K562 (cell line): ENCODE results near the gene NR1H3. TPM values are rescaled to one million over a fixed set of nuclear protein-coding genes. Genes with fewer than 3 reads are reported as not detected.
A peak's percentile ranks its signal among the peaks of the same experiment; 100 is the strongest.

Source experiments
- ASH1L ChIP-seq: fragments of 450-650 bp; IDR thresholded peaks from 2 replicates; pipeline ENCODE4 v1.6.1; 2018; ENCODE audit warnings: borderline replicate concordance, mild to moderate bottlenecking, low read depth; ENCODE audit not compliant: partially characterized antibody
- BCOR ChIP-seq: fragments of 450-650 bp; IDR thresholded peaks from 2 replicates; pipeline ENCODE4 v1.6.1; 2016
- BRD9 ChIP-seq: fragments of 450-650 bp; IDR thresholded peaks from 2 replicates; pipeline ENCODE4 v1.6.1; 2018; ENCODE audit warnings: low read depth; ENCODE audit not compliant: partially characterized antibody
- CBX3 ChIP-seq, 2 experiments: IDR thresholded peaks; 1 replicate in 1 of 2; 2 replicates in 1 of 2; pipeline ENCODE4 v1.6.1; 2012; ENCODE audit warnings: inconsistent platforms in 2 of 2, low read length in 2 of 2, borderline replicate concordance in 1 of 2, control low read depth in 1 of 2
- CEBPG ChIP-seq, 3 experiments: fragments of 200-800 bp in 1 of 3; sonication (Bioruptor generic) in 1 of 3; sonication (generic) in 1 of 3; formaldehyde crosslinking in 1 of 3; IDR thresholded peaks in 2 of 3; conservative IDR thresholded peaks in 1 of 3; 2 replicates each; pipeline versions ENCODE4 v1.6.1 to v1.8.0; 2016 to 2022; ENCODE audit warnings: missing compliant biosample characterization in 2 of 3, missing genetic modification characterization in 2 of 3, mild to moderate bottlenecking in 1 of 3, missing genetic modification reagents in 1 of 3
- JUN ChIP-seq, 2 experiments: sonication (generic) in 1 of 2; formaldehyde crosslinking in 1 of 2; IDR thresholded peaks; 2 replicates each; pipeline versions ENCODE4 v1.6.1 to v1.8.0; 2012 to 2022; ENCODE audit warnings: borderline replicate concordance in 2 of 2, mild to moderate bottlenecking in 2 of 2, improper control_type of control experiment in 1 of 2, low read depth in 1 of 2, low read length in 1 of 2, missing genetic modification reagents in 1 of 2
- KDM4B ChIP-seq, 2 experiments: fragments of 450-650 bp in 1 of 2; sonication (generic) in 1 of 2; IDR thresholded peaks; 2 replicates each; pipeline ENCODE4 v1.6.1; 2016 to 2017; ENCODE audit warnings: borderline replicate concordance in 2 of 2, antibody characterized with exemption in 1 of 2, low read depth in 1 of 2, mild to moderate bottlenecking in 1 of 2
- MCM5 ChIP-seq: fragments of 450-650 bp; IDR thresholded peaks from 2 replicates; pipeline ENCODE4 v1.6.1; 2016; ENCODE audit warnings: low read depth
- NBN ChIP-seq: fragments of 450-650 bp; IDR thresholded peaks from 2 replicates; pipeline ENCODE4 v1.6.1; 2016; ENCODE audit warnings: low read depth, mild to moderate bottlenecking
- PHF8 ChIP-seq: fragments of 200-600 bp; sonication (generic); IDR thresholded peaks from 2 replicates; pipeline ENCODE4 v1.6.1; 2012; ENCODE audit warnings: mixed run types, mild to moderate bottlenecking, inconsistent platforms, low read length, moderate library complexity, borderline replicate concordance
- POLR2AphosphoS2 ChIP-seq: IDR thresholded peaks from 2 replicates; pipeline ENCODE4 v1.6.1; 2012; ENCODE audit warnings: low read length, improper control_type of control experiment
- SMC3 ChIP-seq: conservative IDR thresholded peaks from 2 replicates; pipeline ENCODE4 v1.6.1; 2011; ENCODE audit warnings: low read depth, low read length, improper control_type of control experiment; ENCODE audit not compliant: insufficient read depth
- SRSF3 ChIP-seq: fragments of 200-400 bp; formaldehyde crosslinking; IDR thresholded peaks from 2 replicates; pipeline ENCODE4 v1.6.1; 2016; ENCODE audit warnings: mild to moderate bottlenecking, low read length, moderate library complexity; ENCODE audit not compliant: insufficient read depth
- SRSF7 ChIP-seq: fragments of 200-400 bp; formaldehyde crosslinking; optimal IDR thresholded peaks from 2 replicates; pipeline ENCODE3; 2017; ENCODE audit warnings: mild to moderate bottlenecking, low read depth, low read length
- SRSF9 ChIP-seq: fragments of 200-400 bp; formaldehyde crosslinking; IDR thresholded peaks from 2 replicates; pipeline ENCODE4 v1.6.1; 2017; ENCODE audit warnings: low read depth, low read length, borderline replicate concordance
- SUPT5H ChIP-seq: fragments of 450-650 bp; IDR thresholded peaks from 2 replicates; pipeline ENCODE4 v1.6.1; 2016
- ZNF253 ChIP-seq: fragments of 250-450 bp; sonication (Bioruptor Pico); conservative IDR thresholded peaks from 2 replicates; pipeline ENCODE4 v1.6.1; 2021; ENCODE audit warnings: mild to moderate bottlenecking
- ZNF431 ChIP-seq: sonication (generic); formaldehyde crosslinking; IDR thresholded peaks from 2 replicates; pipeline ENCODE4 v1.8.0; 2022; ENCODE audit warnings: mild to moderate bottlenecking, missing genetic modification reagents
- polyA plus RNA-seq, 8 experiments: library from polyadenylated mRNA; depleted of rRNA in 4 of 8; stranded (reverse) in 5 of 8; unstranded in 3 of 8; fragments of >200 nt; fragmentation: Nextera tagmentation in 2 of 8; fragmentation: Illumina TruSeq in 1 of 8; extraction: Ambion mirVana in 2 of 8; extraction: Trizol in 1 of 8; gene quantifications; 2 replicates each; pipeline versions ENCODE4 v1.2.1 to v1.2.3, GENCODE V29; 2011 to 2014; ENCODE audit warnings: inconsistent platforms in 1 of 8, missing spikeins in 1 of 8
- total RNA-seq, 7 experiments: library from RNA; depleted of rRNA in 6 of 7; stranded (reverse); fragments of >200 nt in 6 of 7; fragmentation: Illumina TruSeq in 2 of 7; extraction: Trizol in 2 of 7; gene quantifications; 2 replicates each; pipeline versions ENCODE4 v1.2.1 to v1.2.3, GENCODE V29; 2011 to 2021; ENCODE audit warnings: low replicate concordance in 1 of 7
- TF ChIP-seq, protein P1 (sequence below): fragments of 450-650 bp; IDR thresholded peaks from 2 replicates; pipeline ENCODE4 v1.7.0; 2016; ENCODE audit warnings: borderline replicate concordance
- TF ChIP-seq, protein P2 (sequence below), 2 experiments: IDR thresholded peaks; 2 replicates each; pipeline ENCODE4 v1.6.1; 2012; ENCODE audit warnings: improper control_type of control experiment in 2 of 2, low read depth in 2 of 2, low read length in 2 of 2, borderline replicate concordance in 1 of 2
- TF ChIP-seq, protein P3 (sequence below), 2 experiments: fragments of 450-650 bp in 1 of 2; sonication (generic) in 1 of 2; formaldehyde crosslinking; conservative IDR thresholded peaks; 2 replicates each; pipeline versions ENCODE4 v1.4.0 to v1.8.1; 2020 to 2022; ENCODE audit warnings: mild to moderate bottlenecking in 1 of 2, missing genetic modification reagents in 1 of 2

The NR1H3 gene
- total and polyA plus RNA-seq, 9 of the 15 experiments (the other 6 are each of a cell fraction or from before 2014, with no cell fraction given), result 8.2 to 26.0 (median 11.9) TPM

DNA sequence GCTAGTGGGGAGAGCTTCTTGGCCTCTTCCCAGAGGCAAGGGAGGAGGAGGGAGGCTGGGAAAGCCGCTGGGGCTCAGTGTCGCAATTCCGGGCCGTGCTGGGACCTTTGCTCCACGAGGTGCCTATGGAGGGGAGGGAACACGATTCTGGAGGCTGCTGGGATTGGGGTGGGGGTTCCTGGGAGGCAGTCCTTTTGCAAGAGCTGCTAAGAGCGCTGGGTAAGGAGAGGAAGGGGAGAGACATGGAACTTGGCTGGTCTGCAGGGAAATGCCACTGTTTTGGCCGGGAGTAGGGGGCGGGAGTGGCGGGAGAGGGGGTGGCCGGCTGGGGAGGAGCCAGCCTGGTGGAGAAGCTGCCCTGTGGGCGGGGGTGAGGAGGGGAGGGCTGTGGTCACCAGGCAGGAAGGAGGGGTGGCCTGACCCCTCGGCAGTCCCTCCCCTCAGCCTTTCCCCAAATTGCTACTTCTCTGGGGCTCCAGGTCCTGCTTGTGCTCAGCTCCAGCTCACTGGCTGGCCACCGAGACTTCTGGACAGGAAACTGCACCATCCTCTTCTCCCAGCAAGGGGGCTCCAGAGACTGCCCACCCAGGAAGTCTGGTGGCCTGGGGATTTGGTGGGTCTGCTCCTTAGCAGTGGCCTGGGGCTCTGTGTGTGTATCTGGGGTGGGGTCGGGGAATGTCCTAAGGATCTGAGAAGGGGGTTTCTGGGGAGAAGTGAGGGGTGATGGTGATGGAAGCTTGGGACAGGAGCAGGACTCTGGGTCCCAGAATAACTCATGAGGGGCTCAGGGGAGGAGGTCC, at the start of gene NR1H3 (continued):
- TF ChIP-seq, protein P1, sequence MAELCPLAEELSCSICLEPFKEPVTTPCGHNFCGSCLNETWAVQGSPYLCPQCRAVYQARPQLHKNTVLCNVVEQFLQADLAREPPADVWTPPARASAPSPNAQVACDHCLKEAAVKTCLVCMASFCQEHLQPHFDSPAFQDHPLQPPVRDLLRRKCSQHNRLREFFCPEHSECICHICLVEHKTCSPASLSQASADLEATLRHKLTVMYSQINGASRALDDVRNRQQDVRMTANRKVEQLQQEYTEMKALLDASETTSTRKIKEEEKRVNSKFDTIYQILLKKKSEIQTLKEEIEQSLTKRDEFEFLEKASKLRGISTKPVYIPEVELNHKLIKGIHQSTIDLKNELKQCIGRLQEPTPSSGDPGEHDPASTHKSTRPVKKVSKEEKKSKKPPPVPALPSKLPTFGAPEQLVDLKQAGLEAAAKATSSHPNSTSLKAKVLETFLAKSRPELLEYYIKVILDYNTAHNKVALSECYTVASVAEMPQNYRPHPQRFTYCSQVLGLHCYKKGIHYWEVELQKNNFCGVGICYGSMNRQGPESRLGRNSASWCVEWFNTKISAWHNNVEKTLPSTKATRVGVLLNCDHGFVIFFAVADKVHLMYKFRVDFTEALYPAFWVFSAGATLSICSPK, result no peak
- no peak for TF ChIP-seq ZNF253
- TF ChIP-seq, protein P2, sequence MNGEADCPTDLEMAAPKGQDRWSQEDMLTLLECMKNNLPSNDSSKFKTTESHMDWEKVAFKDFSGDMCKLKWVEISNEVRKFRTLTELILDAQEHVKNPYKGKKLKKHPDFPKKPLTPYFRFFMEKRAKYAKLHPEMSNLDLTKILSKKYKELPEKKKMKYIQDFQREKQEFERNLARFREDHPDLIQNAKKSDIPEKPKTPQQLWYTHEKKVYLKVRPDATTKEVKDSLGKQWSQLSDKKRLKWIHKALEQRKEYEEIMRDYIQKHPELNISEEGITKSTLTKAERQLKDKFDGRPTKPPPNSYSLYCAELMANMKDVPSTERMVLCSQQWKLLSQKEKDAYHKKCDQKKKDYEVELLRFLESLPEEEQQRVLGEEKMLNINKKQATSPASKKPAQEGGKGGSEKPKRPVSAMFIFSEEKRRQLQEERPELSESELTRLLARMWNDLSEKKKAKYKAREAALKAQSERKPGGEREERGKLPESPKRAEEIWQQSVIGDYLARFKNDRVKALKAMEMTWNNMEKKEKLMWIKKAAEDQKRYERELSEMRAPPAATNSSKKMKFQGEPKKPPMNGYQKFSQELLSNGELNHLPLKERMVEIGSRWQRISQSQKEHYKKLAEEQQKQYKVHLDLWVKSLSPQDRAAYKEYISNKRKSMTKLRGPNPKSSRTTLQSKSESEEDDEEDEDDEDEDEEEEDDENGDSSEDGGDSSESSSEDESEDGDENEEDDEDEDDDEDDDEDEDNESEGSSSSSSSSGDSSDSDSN (IDR thresholded peaks at IDR 0.05; ENCODE audit: borderline replicate concordance in 1 of 2, low read depth in 2 of 2, low read length in 2 of 2), result no peak
- 0 out of 2 replicates have a peak, but pooled peaks have one; percentile 18 for TF ChIP-seq JUN (IDR thresholded peaks at IDR 0.05; ENCODE audit: borderline replicate concordance, low read depth, low read length)
- TF ChIP-seq JUN (CRISPR knock-in tag; IDR thresholded peaks at IDR 0.05; ENCODE audit: borderline replicate concordance), result no peak
- no peak for TF ChIP-seq SRSF7
- no peak for TF ChIP-seq BCOR
- no peak for TF ChIP-seq SRSF9
- TF ChIP-seq KDM4B (IDR thresholded peaks at IDR 0.05; ENCODE audit: borderline replicate concordance in 2 of 2, low read depth in 1 of 2), result no peak
- peak; percentile 80 for TF ChIP-seq BRD9
- no peak for TF ChIP-seq POLR2AphosphoS2
- no peak for TF ChIP-seq MCM5
- no peak for TF ChIP-seq ZNF431 (CRISPR knock-in tag)
- no peak for TF ChIP-seq NBN
- TF ChIP-seq PHF8, result peak; percentile 33; the same call in 1 of the 2 replicates
- no peak for TF ChIP-seq CBX3 (IDR thresholded peaks at IDR 0.05; ENCODE audit: borderline replicate concordance in 1 of 2, low read length in 2 of 2)
- TF ChIP-seq SMC3, result peak; percentile 66
- TF ChIP-seq CEBPG (CRISPR knock-in tag; IDR thresholded peaks at IDR 0.05), result peak; percentile 68
- TF ChIP-seq CEBPG (tag; conservative IDR thresholded peaks at IDR 0.05 in 1 of 2, IDR thresholded peaks at IDR 0.05 in 1 of 2), result peak; percentile 86 to 87
- TF ChIP-seq, protein P3, sequence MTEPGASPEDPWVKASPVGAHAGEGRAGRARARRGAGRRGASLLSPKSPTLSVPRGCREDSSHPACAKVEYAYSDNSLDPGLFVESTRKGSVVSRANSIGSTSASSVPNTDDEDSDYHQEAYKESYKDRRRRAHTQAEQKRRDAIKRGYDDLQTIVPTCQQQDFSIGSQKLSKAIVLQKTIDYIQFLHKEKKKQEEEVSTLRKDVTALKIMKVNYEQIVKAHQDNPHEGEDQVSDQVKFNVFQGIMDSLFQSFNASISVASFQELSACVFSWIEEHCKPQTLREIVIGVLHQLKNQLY (CRISPR knock-in tag; conservative IDR thresholded peaks at IDR 0.05), result no peak
- no peak for TF ChIP-seq ASH1L
- TF ChIP-seq SRSF3, result no peak
- peak; percentile 29; the same call in 1 of the 2 replicates for TF ChIP-seq SUPT5H
